GM23338 (cell line): ENCODE data around the gene BNC2.

Experiments used
- CREB1 ChIP-seq: fragments of 250-450 bp; sonication (Bioruptor Pico); IDR thresholded peaks from 2 replicates; pipeline ENCODE4 v1.5.0; 2020; ENCODE audit warnings: low read depth, mild to moderate bottlenecking, moderate library complexity
- ETS1 ChIP-seq: IDR thresholded peaks from 2 replicates; pipeline ENCODE4 v1.6.1; 2016; ENCODE audit warnings: antibody characterized with exemption
- EZH2 ChIP-seq: fragments of 200-600 bp; sonication (generic); IDR thresholded peaks from one replicate; pipeline ENCODE4 v1.8.0; 2017; ENCODE audit warnings: antibody characterized with exemption, mild to moderate bottlenecking, low read depth; ENCODE audit not compliant: unreplicated experiment
- EZH2phosphoT487 ChIP-seq: fragments of 200-600 bp; sonication (generic); IDR thresholded peaks from one replicate; pipeline ENCODE4 v1.8.1; 2018; ENCODE audit warnings: antibody characterized with exemption; ENCODE audit not compliant: unreplicated experiment
- JUNB ChIP-seq: IDR thresholded peaks from one replicate; pipeline ENCODE4 v1.6.1; 2016; ENCODE audit warnings: antibody characterized with exemption; ENCODE audit not compliant: unreplicated experiment
- POLR2AphosphoS5 ChIP-seq: IDR thresholded peaks from 2 replicates; pipeline ENCODE4 v1.6.1; 2016; ENCODE audit warnings: antibody characterized with exemption, low read depth
- ZNF331 ChIP-seq: fragments of 250-450 bp; sonication (Bioruptor Pico); IDR thresholded peaks from 2 replicates; pipeline ENCODE4 v1.5.0; 2020; ENCODE audit warnings: low read depth, mild to moderate bottlenecking, moderate library complexity
- TF ChIP-seq, protein P1 (sequence below), 2 experiments: fragments of 200-600 bp in 1 of 2; sonication (generic) in 1 of 2; conservative IDR thresholded peaks; 2 replicates each; pipeline versions ENCODE4 v1.5.1 to v1.6.1; 2016 to 2017; ENCODE audit warnings: antibody characterized with exemption in 2 of 2, low read depth in 2 of 2, mild to moderate bottlenecking in 2 of 2, moderate library complexity in 1 of 2
- TF ChIP-seq, protein P2 (sequence below): IDR thresholded peaks from one replicate; pipeline ENCODE4 v1.6.1; 2018; ENCODE audit warnings: antibody characterized with exemption; ENCODE audit not compliant: unreplicated experiment

DNA sequence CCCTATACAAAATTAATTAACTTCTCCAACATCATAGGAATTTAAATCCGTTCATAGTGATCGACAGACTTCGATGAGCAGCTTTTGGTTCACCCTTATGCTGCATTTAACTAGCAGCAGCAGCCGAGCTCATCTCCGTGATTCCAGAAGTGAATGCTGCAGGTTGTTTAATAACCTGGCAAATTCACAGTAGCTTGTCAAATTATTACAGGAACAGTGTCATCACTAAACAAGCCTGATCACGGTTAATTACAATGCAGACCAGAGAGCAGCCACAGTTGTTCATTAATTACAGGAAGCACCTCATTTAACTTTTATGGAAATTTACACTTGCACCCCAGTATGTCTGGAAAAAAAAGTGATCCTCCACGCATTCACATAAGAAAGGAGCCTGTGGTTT lies 188.2 kb downstream of the BNC2 start:
- TF ChIP-seq, protein P1, sequence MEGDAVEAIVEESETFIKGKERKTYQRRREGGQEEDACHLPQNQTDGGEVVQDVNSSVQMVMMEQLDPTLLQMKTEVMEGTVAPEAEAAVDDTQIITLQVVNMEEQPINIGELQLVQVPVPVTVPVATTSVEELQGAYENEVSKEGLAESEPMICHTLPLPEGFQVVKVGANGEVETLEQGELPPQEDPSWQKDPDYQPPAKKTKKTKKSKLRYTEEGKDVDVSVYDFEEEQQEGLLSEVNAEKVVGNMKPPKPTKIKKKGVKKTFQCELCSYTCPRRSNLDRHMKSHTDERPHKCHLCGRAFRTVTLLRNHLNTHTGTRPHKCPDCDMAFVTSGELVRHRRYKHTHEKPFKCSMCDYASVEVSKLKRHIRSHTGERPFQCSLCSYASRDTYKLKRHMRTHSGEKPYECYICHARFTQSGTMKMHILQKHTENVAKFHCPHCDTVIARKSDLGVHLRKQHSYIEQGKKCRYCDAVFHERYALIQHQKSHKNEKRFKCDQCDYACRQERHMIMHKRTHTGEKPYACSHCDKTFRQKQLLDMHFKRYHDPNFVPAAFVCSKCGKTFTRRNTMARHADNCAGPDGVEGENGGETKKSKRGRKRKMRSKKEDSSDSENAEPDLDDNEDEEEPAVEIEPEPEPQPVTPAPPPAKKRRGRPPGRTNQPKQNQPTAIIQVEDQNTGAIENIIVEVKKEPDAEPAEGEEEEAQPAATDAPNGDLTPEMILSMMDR (conservative IDR thresholded peaks at IDR 0.05; ENCODE audit: low read depth in 2 of 2), result no peak
- TF ChIP-seq EZH2phosphoT487, result no peak
- TF ChIP-seq EZH2, result no peak
- TF ChIP-seq ETS1, result no peak
- TF ChIP-seq, protein P2, sequence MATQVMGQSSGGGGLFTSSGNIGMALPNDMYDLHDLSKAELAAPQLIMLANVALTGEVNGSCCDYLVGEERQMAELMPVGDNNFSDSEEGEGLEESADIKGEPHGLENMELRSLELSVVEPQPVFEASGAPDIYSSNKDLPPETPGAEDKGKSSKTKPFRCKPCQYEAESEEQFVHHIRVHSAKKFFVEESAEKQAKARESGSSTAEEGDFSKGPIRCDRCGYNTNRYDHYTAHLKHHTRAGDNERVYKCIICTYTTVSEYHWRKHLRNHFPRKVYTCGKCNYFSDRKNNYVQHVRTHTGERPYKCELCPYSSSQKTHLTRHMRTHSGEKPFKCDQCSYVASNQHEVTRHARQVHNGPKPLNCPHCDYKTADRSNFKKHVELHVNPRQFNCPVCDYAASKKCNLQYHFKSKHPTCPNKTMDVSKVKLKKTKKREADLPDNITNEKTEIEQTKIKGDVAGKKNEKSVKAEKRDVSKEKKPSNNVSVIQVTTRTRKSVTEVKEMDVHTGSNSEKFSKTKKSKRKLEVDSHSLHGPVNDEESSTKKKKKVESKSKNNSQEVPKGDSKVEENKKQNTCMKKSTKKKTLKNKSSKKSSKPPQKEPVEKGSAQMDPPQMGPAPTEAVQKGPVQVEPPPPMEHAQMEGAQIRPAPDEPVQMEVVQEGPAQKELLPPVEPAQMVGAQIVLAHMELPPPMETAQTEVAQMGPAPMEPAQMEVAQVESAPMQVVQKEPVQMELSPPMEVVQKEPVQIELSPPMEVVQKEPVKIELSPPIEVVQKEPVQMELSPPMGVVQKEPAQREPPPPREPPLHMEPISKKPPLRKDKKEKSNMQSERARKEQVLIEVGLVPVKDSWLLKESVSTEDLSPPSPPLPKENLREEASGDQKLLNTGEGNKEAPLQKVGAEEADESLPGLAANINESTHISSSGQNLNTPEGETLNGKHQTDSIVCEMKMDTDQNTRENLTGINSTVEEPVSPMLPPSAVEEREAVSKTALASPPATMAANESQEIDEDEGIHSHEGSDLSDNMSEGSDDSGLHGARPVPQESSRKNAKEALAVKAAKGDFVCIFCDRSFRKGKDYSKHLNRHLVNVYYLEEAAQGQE, result no peak
- no peak for TF ChIP-seq ZNF331 (CRISPR knock-in tag)
- TF ChIP-seq POLR2AphosphoS5, result no peak
- no peak for TF ChIP-seq CREB1 (CRISPR knock-in tag)
- no peak for TF ChIP-seq JUNB
